AG10803 (cell line): ENCODE data around the gene PI16.

Experiments used
- DNase-seq: peaks from one replicate; pipeline ENCODE4 v3.0.0; 2010; ENCODE audit warnings: low read depth
- H3K4me3 ChIP-seq: 2 replicates; pipeline ENCODE4 v1.5.1; 2011; ENCODE audit warnings: mild to moderate bottlenecking, low read length, control low read depth
- CTCF ChIP-seq: conservative IDR thresholded peaks from 2 replicates; pipeline ENCODE4 v1.5.1; 2011; ENCODE audit warnings: mild to moderate bottlenecking, low read length, control low read depth, inconsistent platforms

The PI16 gene

GRCh38 chr6:36980129-36980528 is 25.6 kb downstream of the PI16 start:
- no peak for TF ChIP-seq CTCF
- no peak for DNase-seq
- no peak overlapping the region for H3K4me3 ChIP-seq

GRCh38 chr6:36980876-36981619 is 26.5 kb downstream of the PI16 start:
- 0 out of 2 replicates have a peak, but pooled peaks have one; percentile 19 for TF ChIP-seq CTCF
- DNase-seq = no peak
- no peak overlapping the region for H3K4me3 ChIP-seq

- DNase-seq = no peak
- no peak for TF ChIP-seq CTCF
- peak overlapping the region; percentile 99 for H3K4me3 ChIP-seq
Measured at GRCh38 chr6:36983538-36983937, 29.0 kb downstream of the PI16 start.

GRCh38 chr6:36984581-36985416 is 30.3 kb downstream of the PI16 start:
- peak; percentile 68 for DNase-seq
- peak overlapping the region; percentile 99 for H3K4me3 ChIP-seq
- TF ChIP-seq CTCF = no peak; the same call in 1 of the 2 replicates

GRCh38 chr6:36985417-36985807 is 30.9 kb downstream of the PI16 start:
- TF ChIP-seq CTCF = no peak

GRCh38 chr6:36985808-36986703 is 31.5 kb downstream of the PI16 start, which contains the start of gene MTCH1:
MTCH1 (minus strand) TSS chr6:36986196; CDS start chr6:36986173, 23 bp downstream.
- DNase-seq = peak; percentile 92
- TF ChIP-seq CTCF = no peak
- peak within 1 kb of the TSS; percentile 99 for H3K4me3 ChIP-seq

More at GRCh38 chr6:36985417-36985807, 30.9 kb downstream of the PI16 start:
- H3K4me3 ChIP-seq = peak overlapping the region; percentile 99
- no peak for DNase-seq
